ENCODE results near the gene TCF19.

DNA sequence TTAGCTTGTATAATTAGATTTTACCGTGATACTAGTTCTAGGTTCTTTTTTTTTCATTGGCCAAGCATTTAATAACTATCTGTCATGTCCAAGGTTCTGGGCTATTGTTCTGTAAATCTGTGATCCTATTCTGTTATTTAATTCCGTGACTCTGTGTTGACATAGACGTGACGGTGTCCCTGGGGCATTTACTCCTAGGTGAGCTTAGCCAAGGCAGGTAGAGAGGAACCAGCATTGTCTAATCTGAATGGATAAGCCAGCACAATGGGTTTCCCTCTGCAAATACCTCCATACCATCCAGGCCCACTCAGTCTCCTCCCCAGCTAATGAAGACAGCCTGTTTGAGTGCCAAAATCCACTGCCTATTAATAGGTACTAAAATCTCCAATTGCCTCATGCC is 29.3 kb upstream of the TCF19 start:
- TF ChIP-seq, protein P1, sequence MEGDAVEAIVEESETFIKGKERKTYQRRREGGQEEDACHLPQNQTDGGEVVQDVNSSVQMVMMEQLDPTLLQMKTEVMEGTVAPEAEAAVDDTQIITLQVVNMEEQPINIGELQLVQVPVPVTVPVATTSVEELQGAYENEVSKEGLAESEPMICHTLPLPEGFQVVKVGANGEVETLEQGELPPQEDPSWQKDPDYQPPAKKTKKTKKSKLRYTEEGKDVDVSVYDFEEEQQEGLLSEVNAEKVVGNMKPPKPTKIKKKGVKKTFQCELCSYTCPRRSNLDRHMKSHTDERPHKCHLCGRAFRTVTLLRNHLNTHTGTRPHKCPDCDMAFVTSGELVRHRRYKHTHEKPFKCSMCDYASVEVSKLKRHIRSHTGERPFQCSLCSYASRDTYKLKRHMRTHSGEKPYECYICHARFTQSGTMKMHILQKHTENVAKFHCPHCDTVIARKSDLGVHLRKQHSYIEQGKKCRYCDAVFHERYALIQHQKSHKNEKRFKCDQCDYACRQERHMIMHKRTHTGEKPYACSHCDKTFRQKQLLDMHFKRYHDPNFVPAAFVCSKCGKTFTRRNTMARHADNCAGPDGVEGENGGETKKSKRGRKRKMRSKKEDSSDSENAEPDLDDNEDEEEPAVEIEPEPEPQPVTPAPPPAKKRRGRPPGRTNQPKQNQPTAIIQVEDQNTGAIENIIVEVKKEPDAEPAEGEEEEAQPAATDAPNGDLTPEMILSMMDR (IDR thresholded peaks at IDR 0.05 in 4 of 5, conservative IDR thresholded peaks at IDR 0.05 in 1 of 5) = no peak
- TF ChIP-seq POLR2A (IDR thresholded peaks at IDR 0.05) = no peak
